ENCODE results near the gene MICA. TPM values are rescaled to one million over a fixed set of nuclear protein-coding genes. Genes with fewer than 3 reads are reported as not detected.

MICA gene
- total and polyA plus RNA-seq, 4 donors: 3.2 to 9.1 (median 4.2) TPM

GRCh38 chr6:31357886-31358285 is 45.5 kb upstream of the MICA start:
- no peak overlapping the region for H3K27ac ChIP-seq (ENCODE audit: low read depth in 1 of 2, low read length in 2 of 2)
- WGBS: 33% methylated on average over 6 of the region's 6 CpGs
- H3K9ac ChIP-seq (ENCODE audit: low read depth in 1 of 2, low read length in 2 of 2): peak overlapping the region in 1 of 2 donors; percentile 97
- peaks cover 3 to 17% (median 11%) of the 10 kb centered on the region in 4 donors for H3K4me1 ChIP-seq (ENCODE audit: control insufficient read depth in 4 of 4, insufficient read depth in 4 of 4, low read length in 3 of 4)
- H3K36me3 ChIP-seq (ENCODE audit: control insufficient read depth in 4 of 4, insufficient read depth in 3 of 4, low read depth in 1 of 4, low read length in 3 of 4): peaks cover 2 to 9% (median 7%) of the 10 kb centered on the region in 4 donors
- no peaks in the 10 kb centered on the region for H3K9me3 ChIP-seq (ENCODE audit: control insufficient read depth in 4 of 4, low read length in 3 of 4)
- TF ChIP-seq RAD21 (IDR thresholded peaks at IDR 0.05) (no peak), EGR1 (IDR thresholded peaks at IDR 0.05; ENCODE audit: low read depth in 2 of 2) (no peak), FOXA2 (IDR thresholded peaks at IDR 0.05) (no peak), REST (IDR thresholded peaks at IDR 0.05) (no peak), GABPA (IDR thresholded peaks at IDR 0.05 in 1 of 2, conservative IDR thresholded peaks at IDR 0.05 in 1 of 2) (no peak), RXRA (IDR thresholded peaks at IDR 0.05) (no peak), ZBTB33 (IDR thresholded peaks at IDR 0.05) (no peak), MAX (IDR thresholded peaks at IDR 0.05) (no peak), TAF1 (conservative IDR thresholded peaks at IDR 0.05) (no peak), FOXA1 (IDR thresholded peaks at IDR 0.05) (no peak), SP1 (IDR thresholded peaks at IDR 0.05) (no peak), HNF4G (IDR thresholded peaks at IDR 0.05) (no peak), CTCF (IDR thresholded peaks at IDR 0.05; ENCODE audit: low read depth, low read length, missing input control) (no peak), NR2F2 (IDR thresholded peaks at IDR 0.05) (no peak), HNF4A (conservative IDR thresholded peaks at IDR 0.05) (no peak)
- H3K27me3 ChIP-seq (ENCODE audit: control insufficient read depth in 4 of 4, insufficient read depth in 4 of 4, low read length in 3 of 4): no peaks in the 10 kb centered on the region
- DNase-seq (ENCODE audit: low spot score): no peak
- no peak overlapping the region for H3K4me3 ChIP-seq (ENCODE audit: low read depth in 1 of 3, low read length in 3 of 3)

GRCh38 chr6:31358302-31358701 is 45.1 kb upstream of the MICA start:
- no peak overlapping the region for H3K4me3 ChIP-seq (ENCODE audit: low read depth in 1 of 3, low read length in 3 of 3)
- no peaks in the 10 kb centered on the region for H3K27me3 ChIP-seq (ENCODE audit: control insufficient read depth in 4 of 4, insufficient read depth in 4 of 4, low read length in 3 of 4)
- no peak for DNase-seq (ENCODE audit: low spot score)
- peaks cover 3 to 17% (median 11%) of the 10 kb centered on the region in 4 donors for H3K4me1 ChIP-seq (ENCODE audit: control insufficient read depth in 4 of 4, insufficient read depth in 4 of 4, low read length in 3 of 4)
- WGBS: 43% methylated on average over 4 of the region's 4 CpGs
- TF ChIP-seq GABPA (IDR thresholded peaks at IDR 0.05 in 1 of 2, conservative IDR thresholded peaks at IDR 0.05 in 1 of 2): no peak
- no peak for TF ChIP-seq YY1 (IDR thresholded peaks at IDR 0.05)
- TF ChIP-seq NR2F2 (IDR thresholded peaks at IDR 0.05): no peak
- TF ChIP-seq RAD21 (IDR thresholded peaks at IDR 0.05): no peak
- no peak for TF ChIP-seq EGR1 (IDR thresholded peaks at IDR 0.05; ENCODE audit: low read depth in 2 of 2)
- no peaks in the 10 kb centered on the region for H3K9me3 ChIP-seq (ENCODE audit: control insufficient read depth in 4 of 4, low read length in 3 of 4)
- H3K36me3 ChIP-seq (ENCODE audit: control insufficient read depth in 4 of 4, insufficient read depth in 3 of 4, low read depth in 1 of 4, low read length in 3 of 4): peaks cover 2 to 9% (median 7%) of the 10 kb centered on the region in 4 donors
- no peak overlapping the region for H3K9ac ChIP-seq (ENCODE audit: low read depth in 1 of 2, low read length in 2 of 2)
- no peak overlapping the region for H3K27ac ChIP-seq (ENCODE audit: low read depth in 1 of 2, low read length in 2 of 2)

Data from liver (tissue), 9 donors.